Right lung (tissue), 5 donors: ENCODE data around the gene GJB3. TPM values are rescaled to one million over a fixed set of nuclear protein-coding genes. Genes with fewer than 3 reads are reported as not detected.

Experiments used
- DNase-seq, 2 donors: peaks; one replicate each; pipeline ENCODE4 v3.0.0-alpha.2; 2013
- polyA plus RNA-seq, 5 donors: library from polyadenylated mRNA; unstranded; fragments of 120-200 nt; gene quantifications; one replicate each; pipeline versions ENCODE4 v1.2.1 to v1.2.3, GENCODE V29; 2013; ENCODE audit warnings: inconsistent platforms in 1 of 5, low replicate concordance in 1 of 5; ENCODE audit not compliant: insufficient read length in 5 of 5, insufficient read depth in 1 of 5

GJB3 gene
- polyA plus RNA-seq, 5 donors, result 0.09 to 0.21 (median 0.09) TPM; not detected in 2

DNA sequence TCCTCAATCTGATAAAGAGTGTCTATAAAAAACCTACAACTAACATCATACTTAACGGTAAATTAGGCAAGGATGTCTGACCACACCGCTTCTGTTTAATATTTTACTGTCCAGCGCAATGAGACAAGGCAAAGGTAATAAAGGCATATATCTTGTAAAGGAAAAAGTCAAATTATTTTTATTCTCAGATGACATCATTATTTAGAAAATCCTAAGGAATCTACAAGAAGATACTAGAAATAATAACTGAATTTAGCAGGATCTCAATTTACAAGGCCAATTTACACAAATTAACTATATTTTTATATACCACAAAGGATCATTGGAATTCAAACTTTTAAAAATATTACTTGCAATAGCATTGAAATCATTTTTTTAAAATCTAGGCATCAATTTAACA is 41.2 kb downstream of the GJB3 start:
- no peak for DNase-seq

- no peak for DNase-seq
Observed at GRCh38 chr1:34824817-34825454, 43.9 kb downstream of the GJB3 start.

DNA sequence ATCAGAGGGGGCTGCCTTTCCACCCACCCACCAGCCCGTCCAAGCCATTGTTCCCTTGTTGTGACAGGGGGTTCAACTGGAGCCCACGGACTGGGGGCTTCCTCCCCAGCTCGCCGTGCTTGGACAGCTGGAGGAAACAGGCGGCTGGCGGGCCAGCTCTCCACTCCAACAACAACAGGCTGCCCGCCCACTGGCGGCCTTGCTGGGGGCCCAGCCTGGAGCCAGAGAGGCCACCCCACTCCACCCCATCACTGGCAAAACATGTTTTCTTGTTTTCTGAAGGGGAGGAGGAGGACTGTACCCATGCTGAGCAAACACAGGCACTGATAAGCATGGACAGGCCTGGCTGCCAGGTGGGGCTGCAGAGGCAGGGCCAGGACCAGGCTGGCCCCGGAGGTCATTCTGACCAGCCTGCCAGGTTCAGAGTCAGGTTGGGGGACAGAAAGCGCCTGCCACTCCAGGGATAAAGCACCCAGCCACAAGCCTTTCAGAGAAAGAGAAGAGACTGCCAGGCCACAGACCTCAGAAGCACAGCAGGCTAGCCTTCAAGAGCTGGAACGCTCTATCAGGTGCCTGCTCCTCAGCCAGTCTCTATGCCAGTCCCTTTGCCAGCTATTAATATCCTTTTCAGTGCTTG is 44.6 kb downstream of the GJB3 start:
- DNase-seq, result no peak

- no peak for DNase-seq
Observed at GRCh38 chr1:34827341-34827941, 46.4 kb downstream of the GJB3 start.

DNA sequence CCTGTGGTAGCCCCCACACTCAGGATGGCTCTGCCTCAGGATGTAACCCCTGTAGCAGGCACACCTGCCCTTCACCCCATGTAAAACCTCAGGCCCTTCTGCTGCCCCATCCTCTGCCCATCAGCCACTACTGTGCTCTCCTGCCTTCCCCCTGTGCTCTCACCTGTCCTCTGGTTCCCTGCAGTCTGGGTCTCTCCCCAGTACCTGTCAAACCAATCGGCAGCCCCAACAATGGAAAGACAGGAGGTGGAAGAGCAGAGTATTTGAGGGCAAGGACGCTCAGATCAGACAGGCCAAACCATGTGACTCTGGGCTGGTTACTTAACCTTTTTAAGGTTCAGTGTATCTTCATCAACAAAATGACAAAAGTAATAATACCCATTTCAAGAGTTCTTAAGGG is 47.6 kb downstream of the GJB3 start:
- no peak for DNase-seq

- no peak for DNase-seq
Observed at GRCh38 chr1:34829250-34829649, 48.2 kb downstream of the GJB3 start.

GRCh38 chr1:34831721-34832246 is 50.8 kb downstream of the GJB3 start:
- DNase-seq, result no peak

DNA sequence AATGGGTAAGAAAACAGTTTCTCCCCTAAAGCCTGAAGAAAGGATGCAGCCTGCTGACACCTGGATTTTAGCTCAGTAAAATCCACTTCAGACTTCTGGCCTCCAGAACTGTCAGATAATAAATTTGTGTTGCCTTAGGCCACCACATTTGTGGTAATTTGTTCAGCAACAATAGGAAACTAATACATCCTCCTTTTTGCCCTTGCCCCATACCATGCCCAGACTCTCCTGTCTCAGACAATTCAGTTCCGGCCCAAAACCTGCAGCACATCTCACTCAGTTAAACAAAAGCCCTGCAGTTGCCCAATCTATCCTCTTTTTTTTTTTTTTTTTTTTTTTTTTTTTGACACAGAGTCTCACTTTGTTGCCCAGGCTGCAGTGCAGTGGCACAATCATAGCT is 52.7 kb downstream of the GJB3 start:
- DNase-seq, result no peak

Other genes starting within 250 kb of the GJB3 start
- gene GJB5, start 26.2 kb upstream of the GJB3 start, polyA plus RNA-seq, result under 1 TPM in 4 of 5 donors, not detected in 1; 0.11 to 0.36 (median 0.17) TPM
- under 1 TPM in 3 of 5 donors, not detected in 2; 0.05 to 0.09 (median 0.07) TPM for gene GJB4, start 21.5 kb upstream of the GJB3 start, polyA plus RNA-seq
- 10 to 100 TPM; 27.2 to 36.9 (median 31.0) TPM for gene GJA4, start 11.8 kb downstream of the GJB3 start, polyA plus RNA-seq
- 10 to 100 TPM; 20.6 to 32.1 (median 26.2) TPM for gene SMIM12, start 78.5 kb downstream of the GJB3 start, polyA plus RNA-seq
- under 1 TPM; 0.08 to 0.25 (median 0.15) TPM for gene DLGAP3, start 148.4 kb downstream of the GJB3 start, polyA plus RNA-seq
- gene TMEM35B, start 204.1 kb downstream of the GJB3 start, polyA plus RNA-seq, result 10 to 100 TPM; 26.7 to 40.3 (median 31.5) TPM